ENCODE results near the gene SLC40A1. TPM values are rescaled to one million over a fixed set of nuclear protein-coding genes. Genes with fewer than 3 reads are reported as not detected.
A peak's percentile ranks its signal among the peaks of the same experiment; 100 is the strongest.

The SLC40A1 gene
- total RNA-seq, 4 donors from 2014 or later = 115 to 285 (median 133) TPM

GRCh38 chr2:189580241-189580651 lies 340 bp downstream of the SLC40A1 start:
- H3K9me3 ChIP-seq = no peaks in the 10 kb centered on the region
- intact Hi-C loops (cut with DNase I) = loop anchor here (10.0 kb wide), 1 partner anchor 55 kb away; no protein-coding TSS in a partner anchor
- no peaks in the 10 kb centered on the region for H3K27me3 ChIP-seq
- H3K27ac ChIP-seq = peak overlapping the region; percentile 85 to 96 (median 92)
- WGBS, 2 donors = 0 to 1% methylated on average over 13 of the region's 13 CpGs
- peak overlapping the region; percentile 37 to 72 (median 60) for H3K4me3 ChIP-seq (replicated peaks in 1 of 3)
- no peaks in the 10 kb centered on the region for H3K36me3 ChIP-seq
- DNase-seq = peak; percentile 14 to 35
- TF ChIP-seq POLR2A (IDR thresholded peaks at IDR 0.05) (no peak), CTCF (IDR thresholded peaks at IDR 0.05) (no peak)
- peaks cover 35 to 39% of the 10 kb centered on the region in 2 donors for H3K4me1 ChIP-seq

GRCh38 chr2:189579585-189580186 lies 900 bp downstream of the SLC40A1 start:
- no peaks in the 10 kb centered on the region for H3K9me3 ChIP-seq
- intact Hi-C loops (cut with DNase I) = loop anchor here (10.0 kb wide), 1 partner anchor 55 kb away; no protein-coding TSS in a partner anchor
- DNase-seq = no peak
- TF ChIP-seq POLR2A (IDR thresholded peaks at IDR 0.05) = no peak
- H3K4me1 ChIP-seq = peaks cover 39 to 40% of the 10 kb centered on the region in 2 donors
- 46 to 56% methylated on average over 11 of the region's 11 CpGs for WGBS, 2 donors
- H3K4me3 ChIP-seq (replicated peaks in 1 of 3) = peak overlapping the region; percentile 37 to 72 (median 60)
- H3K36me3 ChIP-seq = peaks cover 0 to 2% of the 10 kb centered on the region in 2 donors
- no peaks in the 10 kb centered on the region for H3K27me3 ChIP-seq
- peak overlapping the region; percentile 85 to 96 (median 92) for H3K27ac ChIP-seq

GRCh38 chr2:189578272-189578950 lies 2.2 kb downstream of the SLC40A1 start:
- peak overlapping the region in 1 of 3 donors; percentile 27 for H3K27ac ChIP-seq
- H3K4me3 ChIP-seq (replicated peaks in 1 of 3) = peak overlapping the region in 1 of 3 donors; percentile 37
- WGBS, 2 donors = 70 to 73% methylated on average over 1 of the region's 1 CpG
- intact Hi-C loops (cut with DNase I) = no loop called here
- no peak for DNase-seq
- no peaks in the 10 kb centered on the region for H3K27me3 ChIP-seq
- peaks cover 39 to 44% of the 10 kb centered on the region in 2 donors for H3K4me1 ChIP-seq
- TF ChIP-seq CTCF (IDR thresholded peaks at IDR 0.05) (no peak), POLR2A (IDR thresholded peaks at IDR 0.05) (no peak)
- peaks cover 6 to 13% of the 10 kb centered on the region in 2 donors for H3K36me3 ChIP-seq
- H3K9me3 ChIP-seq = no peaks in the 10 kb centered on the region

- peaks cover 39 to 44% of the 10 kb centered on the region in 2 donors for H3K4me1 ChIP-seq
- peak overlapping the region in 1 of 3 donors; percentile 54 for H3K27ac ChIP-seq
Observed at GRCh38 chr2:189577121-189577520, 3.5 kb downstream of the SLC40A1 start.

GRCh38 chr2:189576396-189576795 lies 4.2 kb downstream of the SLC40A1 start:
- Histone ChIP-seq H3K27ac (peak overlapping the region in 2 of 3 donors; percentile 18 to 54), H3K27me3 (no peaks in the 10 kb centered on the region), H3K4me3 (replicated peaks in 1 of 3) (no peak overlapping the region), H3K36me3 (peaks cover 13 to 19% of the 10 kb centered on the region in 2 donors), H3K4me1 (peaks cover 34 to 44% of the 10 kb centered on the region in 2 donors), H3K9me3 (no peaks in the 10 kb centered on the region)
- WGBS, 2 donors = 27 to 29% methylated on average over 1 of the region's 1 CpG
- intact Hi-C loops (cut with DNase I) = no loop called here
- TF ChIP-seq POLR2A (IDR thresholded peaks at IDR 0.05) (no peak), CTCF (IDR thresholded peaks at IDR 0.05) (no peak)
- peak; percentile 10 to 12 for DNase-seq

More at GRCh38 chr2:189577121-189577520, 3.5 kb downstream of the SLC40A1 start:
- no peak overlapping the region for H3K4me3 ChIP-seq (replicated peaks in 1 of 3)
- H3K36me3 ChIP-seq = peaks cover 13 to 14% of the 10 kb centered on the region in 2 donors
- no peaks in the 10 kb centered on the region for H3K27me3 ChIP-seq
- H3K9me3 ChIP-seq = no peaks in the 10 kb centered on the region
- TF ChIP-seq POLR2A (IDR thresholded peaks at IDR 0.05) = no peak
- TF ChIP-seq CTCF (IDR thresholded peaks at IDR 0.05) = no peak
- WGBS, 2 donors = 66 to 69% methylated on average over 5 of the region's 5 CpGs
- no peak for DNase-seq
- intact Hi-C loops (cut with DNase I) = no loop called here

Data from thyroid gland (tissue), 4 donors.